HEK293T (cell line): Measurements from ENCODE around the gene RAB22A.
A peak's percentile ranks its signal among the peaks of the same experiment; 100 is the strongest.

Experiments
- CTCF ChIA-PET: fragments of 350-600 bp; formaldehyde crosslinking; extraction: SDS; loops from one replicate; lab custom pipeline; 2021; ENCODE audit warnings: antibody characterized with exemption, inconsistent platforms; lab: Yijun Ruan, JAX
- POLR2A ChIA-PET: fragments of 350-600 bp; formaldehyde crosslinking; extraction: SDS; loops from one replicate; lab custom pipeline; 2020; ENCODE audit warnings: antibody characterized with exemption, inconsistent platforms; lab: Yijun Ruan, JAX
- DNase-seq: peaks from one replicate; pipeline ENCODE4 v3.0.0; 2012; ENCODE audit warnings: mixed read lengths; ENCODE audit errors: extremely low spot score
- ARNT ChIP-seq: fragments of 450-650 bp; IDR thresholded peaks from 2 replicates; pipeline ENCODE4 v1.6.1; 2017; ENCODE audit warnings: mild to moderate bottlenecking
- BHLHE40 ChIP-seq: fragments of 450-650 bp; IDR thresholded peaks from 2 replicates; pipeline ENCODE4 v1.6.1; 2016; ENCODE audit warnings: mild to moderate bottlenecking, moderate library complexity, borderline replicate concordance
- CTBP1 ChIP-seq: fragments of 450-650 bp; IDR thresholded peaks from 2 replicates; pipeline ENCODE4 v1.6.1; 2016; ENCODE audit warnings: borderline replicate concordance
- ELF4 ChIP-seq: fragments of 450-650 bp; IDR thresholded peaks from 2 replicates; pipeline ENCODE4 v1.6.1; 2017; ENCODE audit warnings: antibody characterized with exemption
- FOXA1 ChIP-seq: fragments of 450-650 bp; IDR thresholded peaks from 2 replicates; pipeline ENCODE4 v1.6.1; 2016; ENCODE audit warnings: mild to moderate bottlenecking
- FOXK2 ChIP-seq: fragments of 450-650 bp; IDR thresholded peaks from 2 replicates; pipeline ENCODE4 v1.6.1; 2016; ENCODE audit warnings: mild to moderate bottlenecking
- FOXM1 ChIP-seq: fragments of 450-650 bp; IDR thresholded peaks from 2 replicates; pipeline ENCODE4 v1.6.1; 2017; ENCODE audit warnings: mild to moderate bottlenecking, borderline replicate concordance
- HDGF ChIP-seq: fragments of 450-650 bp; IDR thresholded peaks from 2 replicates; pipeline ENCODE4 v1.6.1; 2017; ENCODE audit warnings: antibody characterized with exemption, borderline replicate concordance
- L3MBTL2 ChIP-seq: fragments of 450-650 bp; conservative IDR thresholded peaks from 2 replicates; pipeline ENCODE4 v1.6.1; 2016; ENCODE audit warnings: mild to moderate bottlenecking
- LEF1 ChIP-seq: fragments of 450-650 bp; IDR thresholded peaks from 2 replicates; pipeline ENCODE4 v1.6.1; 2017; ENCODE audit warnings: mild to moderate bottlenecking, borderline replicate concordance
- NFRKB ChIP-seq: fragments of 450-650 bp; IDR thresholded peaks from 2 replicates; pipeline ENCODE4 v1.6.1; 2016; ENCODE audit warnings: mild to moderate bottlenecking, moderate library complexity
- PKNOX1 ChIP-seq: fragments of 450-650 bp; IDR thresholded peaks from 2 replicates; pipeline ENCODE4 v1.6.1; 2016
- SP1 ChIP-seq: fragments of 450-650 bp; IDR thresholded peaks from 2 replicates; pipeline ENCODE4 v1.6.1; 2017
- SUZ12 ChIP-seq: fragments of 450-650 bp; IDR thresholded peaks from 2 replicates; pipeline ENCODE4 v1.6.1; 2016; ENCODE audit warnings: mild to moderate bottlenecking
- TARDBP ChIP-seq: fragments of 450-650 bp; IDR thresholded peaks from 2 replicates; pipeline ENCODE4 v1.6.1; 2016
- ZNF384 ChIP-seq: fragments of 450-650 bp; IDR thresholded peaks from 2 replicates; pipeline ENCODE4 v1.6.1; 2016

RAB22A gene

GRCh38 chr20:58309591-58310290, at the start of gene RAB22A:
Gene RAB22A, plus strand, starts transcription at chr20:58309715. Its CDS starts 262 bp downstream, at chr20:58309977.
- TF ChIP-seq BHLHE40 (no peak), CTBP1 (no peak), FOXA1 (no peak), HDGF (no peak), LEF1 (no peak), FOXK2 (no peak), SUZ12 (no peak), L3MBTL2 (no peak), FOXM1 (no peak), NFRKB (no peak)
- DNase-seq, result peak; percentile 98
- ChIA-PET CTCF (interaction anchor here (1.0 kb wide), 1 partner anchor 138 kb away, joined by 3 read pairs; no protein-coding TSS in a partner anchor), POLR2A (interaction anchor here (1.2 to 1.4 kb wide), 2 partner anchors 14 to 79 kb away, joined by 3 to 4 read pairs; partner anchors contain the start of gene VAPB)

- TF ChIP-seq SUZ12 (no peak), L3MBTL2 (no peak), ZNF384 (no peak), PKNOX1 (no peak), FOXK2 (no peak), TARDBP (no peak), FOXA1 (no peak), NFRKB (no peak), BHLHE40 (no peak)
These were observed 49.5 kb upstream of the RAB22A start for GRCh38 chr20:58260006-58260405.

GRCh38 chr20:58261660-58262059, 47.9 kb upstream of the RAB22A start:
- DNase-seq, result no peak
- ChIA-PET CTCF (no interaction called here), POLR2A (no interaction called here)
- no peak for TF ChIP-seq LEF1
- no peak for TF ChIP-seq PKNOX1
- no peak for TF ChIP-seq SUZ12
- no peak for TF ChIP-seq FOXM1
- no peak for TF ChIP-seq FOXK2
- TF ChIP-seq FOXA1, result no peak
- TF ChIP-seq HDGF, result no peak
- TF ChIP-seq ARNT, result no peak
- no peak for TF ChIP-seq L3MBTL2
- TF ChIP-seq TARDBP, result no peak

More at GRCh38 chr20:58260006-58260405, 49.5 kb upstream of the RAB22A start:
- DNase-seq, result no peak
- ChIA-PET CTCF (interaction anchor here (1.2 kb wide), 1 partner anchor 11 kb away, joined by 3 read pairs; no protein-coding TSS in a partner anchor), POLR2A (interaction anchor here (0.9 kb wide), 1 partner anchor 9 kb away, joined by 3 read pairs; no protein-coding TSS in a partner anchor)

- POLR2A ChIA-PET, result no interaction called here
- no peak for TF ChIP-seq ARNT
- TF ChIP-seq SUZ12, result no peak
- TF ChIP-seq LEF1, result no peak
- TF ChIP-seq PKNOX1, result no peak
- no peak for TF ChIP-seq FOXK2
- no peak for TF ChIP-seq FOXM1
- TF ChIP-seq CTBP1, result no peak
- no peak for TF ChIP-seq FOXA1
- TF ChIP-seq ZNF384, result no peak
- TF ChIP-seq TARDBP, result no peak
- TF ChIP-seq HDGF, result no peak
- CTCF ChIA-PET, result no interaction called here
These were observed 45.2 kb upstream of the RAB22A start for GRCh38 chr20:58264271-58264670.

GRCh38 chr20:58267389-58268215, 41.9 kb upstream of the RAB22A start:
- ChIA-PET CTCF (interaction anchor here (0.6 kb wide), 1 partner anchor 32 kb away, joined by 6 read pairs; no protein-coding TSS in a partner anchor), POLR2A (interaction anchor here (0.6 kb wide), 1 partner anchor 13 kb away, joined by 3 read pairs; no protein-coding TSS in a partner anchor)
- no peak for DNase-seq
- TF ChIP-seq NFRKB (no peak), PKNOX1 (no peak), ARNT (no peak)

More at GRCh38 chr20:58264271-58264670, 45.2 kb upstream of the RAB22A start:
- no peak for DNase-seq

- POLR2A ChIA-PET, result interaction anchor here (0.9 kb wide), 1 partner anchor 9 kb away, joined by 3 read pairs; no protein-coding TSS in a partner anchor
- TF ChIP-seq BHLHE40 (no peak), HDGF (no peak), LEF1 (no peak), SP1 (no peak), ARNT (no peak), ELF4 (no peak), L3MBTL2 (no peak), CTBP1 (no peak), TARDBP (no peak), NFRKB (no peak), PKNOX1 (no peak), FOXA1 (no peak), ZNF384 (no peak), FOXM1 (no peak), SUZ12 (no peak), FOXK2 (no peak)
- CTCF ChIA-PET, result no interaction called here
- DNase-seq, result no peak
These were observed 41.1 kb upstream of the RAB22A start for GRCh38 chr20:58268421-58268821.
